HCEC 1CT (cell line): ENCODE results near the gene SLC33A1.
"Not testable (repeated sequence)": the region's sequence is repeated elsewhere in the genome, so short reads cannot be mapped to it uniquely, and the experiment has no call there.

Experiments
- DNase-seq: peaks from one replicate; pipeline ENCODE4 v3.0.0-alpha.2; 2017

SLC33A1 gene

DNA sequence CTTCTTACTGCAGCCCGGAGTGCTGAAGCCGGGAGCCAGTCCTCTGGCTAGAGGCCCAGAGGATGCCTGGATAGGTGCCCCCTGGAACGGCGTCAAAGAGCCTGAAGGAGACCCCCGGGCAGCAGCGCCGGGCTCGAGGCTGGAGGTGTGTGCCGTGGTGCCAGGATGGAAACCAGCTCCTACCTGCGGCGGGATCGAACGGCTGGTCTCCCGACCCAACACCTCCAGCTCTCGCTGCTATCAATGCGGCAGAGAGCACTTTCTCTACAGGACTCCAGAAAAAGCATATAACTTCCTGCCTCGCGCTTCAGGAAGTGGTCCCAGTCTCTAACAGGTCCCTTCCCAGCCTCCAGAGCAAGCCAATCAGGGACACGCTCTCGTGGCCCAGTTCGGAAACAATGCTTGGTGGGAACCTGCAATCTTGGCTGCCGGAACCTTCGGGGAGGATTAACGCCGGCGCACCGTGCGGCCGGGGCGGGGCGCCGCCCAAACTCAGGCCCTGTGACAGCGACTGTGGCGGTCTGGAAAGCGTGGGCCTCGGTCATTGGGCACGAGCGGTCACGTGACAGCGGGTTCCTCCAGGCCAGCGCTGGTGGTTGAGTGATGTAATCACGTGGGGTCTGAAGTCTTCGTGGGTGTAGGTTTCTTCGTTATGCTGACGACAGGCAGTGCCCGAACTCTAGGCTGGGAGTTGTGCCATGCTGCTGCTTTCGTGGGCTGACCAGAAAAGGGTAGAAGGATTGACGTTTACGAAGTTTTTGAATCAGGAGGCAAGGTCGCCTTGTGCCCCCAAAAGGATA lies at the start of gene SLC33A1:
Gene SLC33A1 (minus strand): TSS at position 287 of the 800 bp plus-strand sequence. CDS start 430 bp downstream, outside the sequence.
- DNase-seq, result peak; percentile 99

DNA sequence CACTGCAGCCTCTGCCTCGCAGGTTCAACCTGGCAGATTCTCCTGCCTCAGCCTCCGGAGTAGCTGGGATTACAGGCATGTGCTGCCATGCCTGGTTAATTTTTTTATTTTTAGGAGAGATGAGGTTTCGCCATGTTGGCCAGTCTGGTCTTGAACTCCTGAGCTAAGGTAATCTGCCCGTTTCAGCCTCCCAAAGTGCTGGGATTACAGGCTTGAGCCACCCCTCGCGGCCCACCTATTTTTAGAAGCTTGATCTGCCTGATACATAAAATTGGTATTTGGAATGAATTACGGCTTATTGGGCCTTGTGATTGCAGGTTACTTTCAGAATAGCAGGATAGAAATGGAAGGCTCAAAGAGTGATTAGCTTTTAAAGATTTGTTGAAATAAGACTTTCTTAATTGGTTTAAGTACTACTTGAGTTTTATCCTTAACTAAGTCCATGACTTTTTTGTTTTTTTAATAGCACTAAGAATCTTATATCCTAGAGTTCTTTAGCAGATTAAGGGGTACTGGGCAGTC lies 41.2 kb upstream of the SLC33A1 start:
- DNase-seq, result no peak

DNA sequence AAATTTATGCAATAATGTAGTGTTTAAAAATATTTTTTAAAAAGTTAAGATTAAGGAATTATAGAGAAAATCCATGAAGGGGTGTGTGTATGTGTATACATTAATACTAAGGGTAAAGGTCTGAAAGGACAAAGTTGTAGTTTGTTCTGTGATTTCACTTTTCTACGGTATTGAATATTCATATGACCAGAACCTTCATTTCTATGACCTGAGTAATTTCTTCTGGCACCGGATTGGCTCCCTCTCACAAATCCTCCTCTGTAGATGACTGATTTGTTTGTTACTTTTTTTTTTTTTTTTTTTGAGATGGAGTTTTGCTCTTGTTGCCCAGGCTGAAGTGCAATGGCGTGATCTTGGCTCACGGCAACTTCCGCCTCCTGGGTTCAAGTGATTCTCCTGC lies 37.1 kb upstream of the SLC33A1 start:
- peak; percentile 12 for DNase-seq

DNA sequence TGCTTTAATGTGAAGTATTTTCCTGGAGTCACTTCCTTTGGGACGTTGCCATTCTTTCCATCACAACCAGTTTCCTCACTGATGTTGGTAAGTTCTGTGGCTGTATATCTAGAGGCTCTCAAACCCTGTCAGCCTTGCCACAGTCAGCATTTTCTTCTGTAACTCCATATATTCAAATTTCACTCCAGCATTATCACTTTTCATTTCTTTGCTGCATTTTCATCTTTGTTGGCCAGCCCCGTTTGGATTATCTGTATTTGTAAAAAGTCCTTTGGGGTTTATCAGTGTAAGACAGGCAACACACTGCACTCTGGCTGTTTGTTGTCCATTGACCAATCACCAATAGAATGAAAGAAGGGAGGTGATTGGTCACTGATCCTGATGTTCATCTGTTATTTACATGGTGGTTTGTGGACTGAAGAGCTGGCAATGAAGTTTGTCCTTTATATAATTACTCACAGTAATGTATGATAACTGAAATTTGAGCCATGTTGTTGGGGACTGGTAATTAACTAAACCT lies 36.5 kb upstream of the SLC33A1 start:
- peak; percentile 42 for DNase-seq

DNA sequence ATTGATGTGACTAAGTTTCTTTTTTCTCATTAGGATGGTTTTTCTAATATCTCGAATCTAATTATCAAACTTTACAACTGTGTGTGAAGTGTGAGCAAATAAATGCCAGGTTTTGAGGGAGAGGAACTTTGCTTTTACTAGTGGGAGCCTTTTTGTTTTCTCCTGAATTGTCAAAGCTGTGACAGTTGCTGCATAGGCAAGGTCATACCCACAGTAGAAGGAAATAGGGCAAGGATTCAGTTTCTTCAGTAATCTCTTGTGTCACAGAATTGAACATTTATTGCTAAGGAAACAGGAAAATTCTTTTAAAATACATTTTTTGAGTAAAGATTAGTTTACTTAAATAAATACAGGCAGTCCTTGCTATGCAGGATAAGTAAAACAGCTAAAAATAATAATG lies 35.7 kb upstream of the SLC33A1 start:
- DNase-seq, result no peak

DNA sequence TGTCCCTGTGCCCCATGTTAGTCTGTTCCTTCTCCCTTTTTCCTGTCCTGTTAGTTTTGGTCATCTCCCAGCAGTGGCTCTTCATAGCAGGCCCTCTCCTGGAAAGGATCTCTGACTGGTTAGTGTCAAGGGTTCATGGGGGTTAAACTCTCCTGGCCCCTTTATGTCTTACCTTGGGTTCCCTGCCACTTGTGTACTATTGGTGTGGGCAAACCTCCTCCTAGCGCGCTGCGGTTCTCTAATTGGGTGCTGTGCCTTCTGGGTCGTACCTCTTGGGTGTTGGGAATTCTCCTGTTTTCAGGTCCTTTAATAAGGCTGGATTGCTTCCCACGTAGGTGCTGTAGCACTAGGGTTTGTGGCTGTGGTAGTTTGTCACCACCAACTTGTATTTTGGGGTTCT lies 35.0 kb upstream of the SLC33A1 start:
- DNase-seq, result no peak

DNA sequence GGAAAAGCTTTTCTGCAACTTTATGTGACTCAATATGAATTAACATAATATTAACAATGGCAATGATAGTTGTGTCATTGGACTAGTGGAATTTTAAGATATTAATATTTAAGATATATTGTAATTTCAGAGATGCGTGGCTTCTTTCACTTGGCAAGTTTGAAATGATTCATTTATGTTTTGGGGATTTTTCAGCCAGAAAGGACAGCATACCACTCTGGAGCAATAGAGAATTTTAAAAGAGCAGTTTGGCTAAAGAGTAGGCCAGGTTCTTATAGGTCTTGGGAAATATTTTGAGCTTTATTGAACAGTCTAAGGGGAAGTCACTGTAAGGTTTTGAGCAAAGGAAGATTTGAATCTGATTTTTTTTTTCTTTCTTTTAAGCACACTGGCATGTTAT lies 32.7 kb upstream of the SLC33A1 start:
- DNase-seq, result no peak

DNA sequence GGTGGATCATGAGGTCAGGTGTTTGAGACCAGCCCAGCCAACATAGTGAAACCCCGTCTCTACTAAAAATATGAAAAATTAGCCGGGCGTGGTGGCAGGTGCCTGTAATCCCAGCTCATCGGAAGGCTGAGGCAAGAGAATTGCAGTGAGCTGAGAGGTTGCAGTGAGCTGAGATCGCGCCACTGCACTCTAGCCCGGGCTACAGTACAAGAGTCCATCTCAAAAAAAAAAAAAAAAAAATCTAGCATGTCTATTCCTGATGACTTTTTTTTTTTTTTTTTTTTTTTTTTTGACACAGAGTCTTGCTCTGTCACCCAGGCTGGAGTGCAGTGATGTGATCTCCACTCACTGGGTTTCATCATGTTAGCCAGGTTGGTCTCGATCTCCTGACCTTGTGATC lies 32.1 kb upstream of the SLC33A1 start:
- DNase-seq, result not testable (repeated sequence)

DNA sequence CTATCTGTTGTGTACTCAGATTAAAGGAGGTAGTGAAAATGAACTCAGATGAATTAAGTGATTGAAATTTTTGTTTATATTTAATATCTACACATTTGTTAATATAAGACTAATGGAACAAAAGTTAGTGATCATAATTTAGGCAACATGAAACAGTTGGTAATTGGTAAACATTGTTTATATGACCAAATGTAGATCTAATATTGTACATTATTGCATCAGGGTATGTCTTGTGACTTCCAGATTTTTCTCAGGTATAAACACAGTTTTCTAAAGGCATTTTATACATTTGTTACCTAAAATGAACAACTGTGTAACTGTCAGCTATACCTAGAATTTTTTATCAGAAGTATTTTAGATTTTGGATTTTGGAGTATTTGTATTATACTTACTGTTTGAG lies 31.1 kb upstream of the SLC33A1 start:
- no peak for DNase-seq

DNA sequence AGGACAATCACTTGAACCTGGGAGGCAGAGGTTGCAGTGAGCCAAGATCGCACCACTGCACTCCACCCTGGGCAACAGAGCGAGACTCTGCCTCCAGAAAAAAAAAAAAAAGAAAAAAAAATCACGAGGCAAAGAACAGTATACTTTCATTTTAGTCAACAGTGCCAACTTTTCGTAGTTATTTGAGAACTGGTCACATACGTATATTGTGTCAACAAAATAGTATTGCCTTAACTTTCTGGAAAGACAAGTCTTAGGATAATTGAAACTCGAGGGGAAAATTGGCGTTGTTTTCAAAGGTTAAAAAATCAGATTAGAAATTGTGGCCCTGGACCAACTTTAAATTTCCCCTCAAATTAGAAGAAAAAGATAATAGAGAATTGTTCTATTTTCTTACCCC lies 30.1 kb upstream of the SLC33A1 start:
- DNase-seq, result no peak

DNA sequence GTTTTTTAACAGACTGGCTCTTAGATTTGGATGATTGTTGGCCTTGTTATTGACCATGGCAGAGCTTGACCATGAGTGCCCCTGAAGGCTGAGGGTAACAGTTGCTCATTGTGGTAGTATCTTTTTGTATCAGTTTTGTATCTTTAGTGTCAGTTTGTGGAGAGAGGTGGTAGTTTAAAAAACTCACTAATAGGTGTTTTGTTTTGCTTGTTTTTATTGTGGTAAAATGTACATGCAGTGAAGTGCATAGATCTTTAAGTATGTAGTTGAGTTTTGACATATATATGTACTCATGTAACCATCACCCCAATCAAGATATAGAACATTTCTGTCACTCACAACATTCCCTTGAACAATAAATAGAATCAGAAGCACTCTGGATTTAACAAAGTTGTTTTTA lies 26.1 kb upstream of the SLC33A1 start:
- DNase-seq, result no peak

DNA sequence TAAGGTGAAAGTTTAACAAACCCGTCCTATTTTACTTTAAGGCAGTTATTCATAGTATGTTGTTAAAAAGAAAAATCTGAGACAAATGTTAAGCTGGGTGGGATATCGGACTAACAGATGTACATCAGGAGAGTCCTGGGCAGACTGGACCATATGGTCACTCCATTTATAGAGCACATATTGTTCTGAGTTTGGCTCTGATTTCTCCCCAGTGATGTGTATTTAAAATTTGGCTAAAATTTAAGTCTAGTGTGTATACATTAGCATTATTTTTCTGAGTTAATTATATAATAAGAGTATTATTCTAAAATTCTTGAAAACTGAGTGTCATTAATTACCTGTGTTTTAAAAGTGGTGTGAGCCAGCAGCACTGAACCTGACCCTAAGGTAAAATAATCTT lies 22.3 kb upstream of the SLC33A1 start:
- no peak for DNase-seq

DNA sequence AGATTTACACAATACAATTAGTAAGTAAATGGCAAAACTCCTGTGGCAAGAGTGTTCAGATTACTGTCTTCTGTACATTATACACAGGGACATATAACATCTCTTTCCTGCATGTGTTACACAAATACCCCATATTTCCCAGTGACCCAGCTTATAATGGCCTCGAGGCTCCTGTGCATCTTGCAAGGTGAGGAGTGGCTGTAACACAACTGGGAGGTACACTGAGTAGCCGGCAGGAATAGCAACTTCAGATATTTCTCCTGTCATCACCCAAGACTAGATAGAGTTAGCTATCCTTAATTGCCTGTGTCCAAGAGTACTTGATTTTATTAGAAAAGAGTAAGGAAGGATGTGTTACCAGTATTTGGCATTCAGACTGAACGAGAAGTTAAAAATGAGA lies 21.8 kb upstream of the SLC33A1 start:
- no peak for DNase-seq

DNA sequence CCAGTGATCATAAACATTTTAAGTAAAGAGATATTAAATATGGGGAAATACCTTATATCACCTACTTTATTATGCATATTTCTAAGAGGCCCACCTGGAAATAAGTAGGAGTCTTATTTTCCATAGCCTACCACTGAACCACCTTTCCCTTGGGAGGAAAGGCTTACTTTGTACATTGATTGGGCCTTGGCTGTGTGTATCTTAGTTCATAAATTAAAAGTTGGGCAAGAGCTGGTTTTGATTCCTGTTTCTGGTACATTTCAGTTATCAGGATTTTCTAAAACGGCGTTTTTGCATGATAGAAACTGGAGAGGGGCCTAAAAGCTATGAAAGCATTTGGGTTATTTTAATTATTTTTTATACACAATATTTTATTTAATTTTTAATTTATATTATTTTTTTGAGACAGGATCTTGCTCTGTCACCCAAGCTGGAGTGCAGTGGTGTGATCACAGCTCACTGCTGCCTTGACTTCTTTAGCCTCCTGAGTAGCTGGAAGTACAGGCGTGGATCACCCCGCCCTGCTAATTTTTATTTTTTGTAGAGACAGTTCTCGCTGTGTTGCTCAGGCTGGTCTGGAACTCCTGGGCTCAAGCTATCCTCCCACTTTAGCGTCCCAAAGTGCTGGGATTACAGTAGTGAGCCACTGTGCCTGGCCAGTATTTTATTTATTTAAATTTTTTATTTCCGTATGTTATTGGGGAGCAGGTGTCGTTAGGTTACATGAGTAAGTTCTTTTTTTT lies 18.8 kb upstream of the SLC33A1 start:
- DNase-seq, result no peak

DNA sequence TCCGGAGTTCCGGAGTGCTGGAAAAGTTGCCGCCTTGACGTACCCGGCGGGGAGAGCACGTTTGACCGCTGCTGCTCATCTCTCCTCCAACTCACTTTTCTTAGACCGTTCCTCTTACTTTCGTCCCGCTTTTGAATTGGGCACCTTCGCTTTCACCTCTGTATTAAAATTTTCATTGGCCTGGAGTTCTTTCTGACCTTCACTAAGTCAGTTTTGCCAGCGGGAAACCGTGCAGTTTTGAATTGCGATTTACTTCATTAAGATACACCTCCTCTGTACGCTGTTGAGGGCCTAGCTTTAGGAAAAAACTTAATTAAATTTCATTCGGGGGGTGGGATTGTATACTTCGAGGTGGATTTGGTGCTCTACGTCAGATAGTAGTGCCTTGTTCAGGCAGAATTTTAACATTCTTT lies 17.5 kb upstream of the SLC33A1 start:
- DNase-seq, result no peak

DNA sequence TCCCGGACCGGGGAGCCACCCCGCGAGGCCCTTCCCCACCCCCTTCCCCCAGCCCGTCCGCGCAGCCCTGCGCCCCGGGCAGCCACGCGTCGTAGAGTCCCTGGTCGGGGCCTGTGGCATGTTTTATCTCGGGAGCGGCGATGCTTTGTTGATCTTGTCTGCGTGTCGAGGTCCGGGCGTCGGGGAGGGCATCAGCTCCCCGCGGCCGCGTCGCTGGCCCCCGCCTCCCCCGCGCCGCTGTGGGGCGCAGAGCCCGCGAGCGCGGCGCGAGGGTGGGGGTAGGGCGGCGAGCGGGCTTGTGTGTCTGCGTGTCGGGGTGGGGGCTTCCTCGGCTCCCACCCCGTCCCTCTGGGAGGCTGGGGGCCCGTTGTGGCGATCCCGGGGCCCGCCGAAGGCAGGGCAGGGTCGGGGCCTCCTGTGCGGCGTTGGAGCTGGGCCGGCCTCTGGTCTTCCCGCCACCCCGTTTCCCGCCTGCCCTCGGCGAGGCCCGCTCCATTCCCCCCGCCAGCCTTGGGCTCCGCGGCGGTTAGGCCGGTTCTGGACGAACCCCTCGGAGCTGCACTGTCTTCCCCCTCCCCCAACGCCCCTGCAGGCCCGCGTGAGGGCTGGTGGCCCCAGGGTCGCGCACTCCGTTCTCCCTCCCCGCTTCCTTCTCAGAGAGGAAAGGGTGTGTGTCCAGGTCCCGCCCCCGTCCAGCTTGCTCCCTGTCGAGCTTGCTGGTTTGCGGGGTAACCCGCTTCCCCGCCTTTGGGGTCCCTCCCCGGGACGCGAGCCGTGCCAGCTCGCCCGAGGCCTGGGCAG lies 16.9 kb upstream of the SLC33A1 start:
- DNase-seq, result peak; percentile 43

DNA sequence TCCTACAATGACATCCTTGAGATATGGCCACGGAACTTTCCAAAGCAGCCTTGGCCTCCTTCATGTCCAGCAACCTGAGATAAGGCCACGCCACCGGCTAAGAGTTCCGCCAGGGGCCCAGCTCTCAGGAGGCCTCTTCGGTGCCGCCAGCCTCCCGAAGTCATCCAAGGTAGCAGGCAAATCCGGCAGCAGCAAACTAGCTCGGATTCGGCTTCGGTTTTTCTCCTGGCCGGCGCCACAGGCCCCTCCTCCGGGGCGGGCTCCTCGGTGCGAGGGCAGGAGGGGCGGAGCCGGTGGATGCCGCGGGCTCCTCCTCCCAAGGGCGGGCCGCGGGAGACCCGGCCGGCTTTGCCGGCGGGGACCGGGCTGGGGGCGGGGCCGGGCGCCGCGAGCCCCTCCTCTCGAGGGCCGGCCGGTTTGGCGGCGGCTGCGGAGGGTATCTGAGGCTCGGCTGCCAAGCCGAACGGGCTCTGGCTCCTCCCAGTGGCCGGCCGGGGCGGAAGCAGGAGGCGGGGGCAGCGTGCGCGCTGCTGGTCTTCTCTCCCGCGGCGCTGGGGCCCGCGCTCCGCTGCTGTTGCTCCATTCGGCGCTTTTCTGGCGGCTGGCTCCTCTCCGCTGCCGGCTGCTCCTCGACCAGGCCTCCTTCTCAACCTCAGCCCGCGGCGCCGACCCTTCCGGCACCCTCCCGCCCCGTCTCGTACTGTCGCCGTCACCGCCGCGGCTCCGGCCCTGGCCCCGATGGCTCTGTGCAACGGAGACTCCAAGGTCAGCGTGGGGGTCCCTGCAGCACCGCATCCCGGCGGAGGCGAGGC lies 16.1 kb upstream of the SLC33A1 start, which contains the start of gene GMPS:
Gene GMPS (plus strand): TSS at position 518 of the 812 bp plus-strand sequence. CDS start 221 bp downstream, at position 739.
- peak; percentile 93 for DNase-seq

DNA sequence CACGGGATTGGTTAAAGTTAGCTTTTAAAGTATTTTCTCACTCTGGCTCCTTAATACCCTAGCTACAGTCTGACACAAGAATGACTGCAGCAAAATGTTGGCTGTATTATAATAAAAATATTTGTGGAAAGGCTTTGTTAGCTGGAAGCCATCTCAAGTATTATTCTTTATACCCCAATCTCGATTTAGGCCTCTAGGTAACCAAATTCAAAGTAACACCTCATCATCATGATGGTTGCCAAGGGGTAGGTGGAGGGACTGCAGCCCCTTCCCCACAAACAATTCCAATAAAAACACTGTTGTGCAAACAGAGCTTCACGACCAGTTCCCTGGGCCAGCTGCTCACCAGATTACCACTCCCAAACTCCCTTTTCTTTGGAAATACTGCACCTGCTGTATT lies 15.5 kb upstream of the SLC33A1 start:
- DNase-seq, result no peak

DNA sequence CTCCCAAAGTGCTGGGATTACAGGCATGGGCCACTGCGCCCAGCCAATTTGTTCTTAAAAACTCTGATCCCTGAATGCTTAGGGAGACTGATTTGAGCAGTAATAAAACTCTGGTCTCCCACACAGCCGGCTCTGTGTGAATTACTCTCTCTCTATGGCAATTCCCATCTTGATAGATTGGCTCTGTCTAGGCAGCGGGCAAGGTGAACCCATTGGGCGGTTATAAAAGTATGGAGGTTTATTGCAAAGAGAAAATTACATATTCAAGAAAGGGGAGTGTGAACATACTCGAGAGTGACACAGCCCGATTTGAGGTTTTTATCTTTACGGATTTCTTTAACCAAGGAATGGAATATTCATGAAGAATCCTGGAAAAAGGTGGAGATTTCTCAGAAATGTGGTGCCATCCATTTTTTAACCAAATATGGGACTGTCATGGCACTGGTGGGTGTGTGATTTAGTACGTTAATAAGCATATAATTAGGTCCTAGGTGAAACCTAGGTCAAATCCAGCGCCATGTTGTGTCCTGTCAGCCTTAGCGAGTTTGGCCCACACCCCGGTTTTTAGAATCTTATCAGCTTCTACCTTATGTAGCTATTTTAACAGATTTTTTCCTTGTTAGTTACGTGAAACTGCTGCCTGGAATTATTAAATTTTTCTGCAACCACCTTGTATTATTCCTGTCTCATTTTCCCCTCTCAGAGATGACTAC lies 9.0 kb upstream of the SLC33A1 start:
- DNase-seq, result no peak

DNA sequence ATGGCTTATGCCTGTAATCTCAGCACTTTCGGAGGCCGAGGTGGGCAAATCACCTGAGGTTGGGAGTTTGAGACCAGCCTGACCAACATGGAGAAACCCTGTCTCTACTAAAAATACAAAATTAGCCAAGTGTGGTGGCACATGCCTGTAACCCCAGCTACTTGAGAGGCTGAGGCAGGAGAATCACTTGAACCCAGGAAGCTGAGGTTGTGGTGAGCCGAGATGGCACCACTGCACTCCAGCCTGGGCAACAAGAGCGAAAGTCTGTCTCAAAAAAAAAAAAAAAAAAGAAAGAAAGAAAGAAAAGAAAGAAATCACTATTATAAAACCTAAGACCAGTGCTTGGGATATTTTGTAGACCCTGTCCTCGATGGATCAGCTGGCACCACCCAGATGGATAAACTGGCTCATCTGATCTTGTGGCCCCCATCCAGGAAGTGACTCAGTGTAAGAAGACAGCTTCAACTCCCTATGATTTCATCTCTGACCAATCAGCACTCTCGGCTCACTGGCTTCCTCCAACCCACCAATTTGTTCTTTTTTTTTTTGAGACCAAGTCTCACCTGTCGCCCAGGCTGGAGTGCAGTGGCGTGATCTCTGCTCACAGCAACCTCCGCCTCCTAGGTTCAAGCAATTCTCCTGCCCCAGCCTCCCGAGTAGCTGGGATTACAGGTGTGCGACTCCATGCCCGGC lies 8.2 kb upstream of the SLC33A1 start:
- peak; percentile 76 for DNase-seq
